ENCODE measurements around the gene AMDHD2.

The AMDHD2 gene

DNA sequence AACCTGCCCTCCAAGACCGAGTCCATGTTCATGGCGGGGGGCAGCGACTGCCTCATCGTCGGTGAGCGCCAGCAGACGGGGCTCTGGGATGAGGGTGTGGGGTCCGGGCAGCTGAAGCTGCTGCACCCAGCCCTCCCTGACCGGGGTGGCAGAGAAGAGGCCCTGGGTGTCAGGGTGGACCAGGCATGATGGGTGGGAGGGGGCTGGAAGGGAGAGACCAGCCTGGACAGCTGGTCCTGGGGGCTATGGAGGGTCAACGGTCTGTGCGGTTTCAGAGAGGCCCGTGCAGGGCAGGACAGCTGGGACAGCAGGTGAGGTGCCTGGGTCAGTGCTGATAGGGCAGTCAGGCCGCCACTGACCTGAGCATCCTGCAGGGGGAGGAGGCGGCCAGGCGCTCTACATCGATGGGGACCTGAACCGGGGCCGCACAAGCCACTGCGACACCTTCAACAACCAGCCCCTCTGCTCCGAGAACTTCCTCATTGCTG lies 19.7 kb upstream of the AMDHD2 start:
- DNase-seq: no peak

DNA sequence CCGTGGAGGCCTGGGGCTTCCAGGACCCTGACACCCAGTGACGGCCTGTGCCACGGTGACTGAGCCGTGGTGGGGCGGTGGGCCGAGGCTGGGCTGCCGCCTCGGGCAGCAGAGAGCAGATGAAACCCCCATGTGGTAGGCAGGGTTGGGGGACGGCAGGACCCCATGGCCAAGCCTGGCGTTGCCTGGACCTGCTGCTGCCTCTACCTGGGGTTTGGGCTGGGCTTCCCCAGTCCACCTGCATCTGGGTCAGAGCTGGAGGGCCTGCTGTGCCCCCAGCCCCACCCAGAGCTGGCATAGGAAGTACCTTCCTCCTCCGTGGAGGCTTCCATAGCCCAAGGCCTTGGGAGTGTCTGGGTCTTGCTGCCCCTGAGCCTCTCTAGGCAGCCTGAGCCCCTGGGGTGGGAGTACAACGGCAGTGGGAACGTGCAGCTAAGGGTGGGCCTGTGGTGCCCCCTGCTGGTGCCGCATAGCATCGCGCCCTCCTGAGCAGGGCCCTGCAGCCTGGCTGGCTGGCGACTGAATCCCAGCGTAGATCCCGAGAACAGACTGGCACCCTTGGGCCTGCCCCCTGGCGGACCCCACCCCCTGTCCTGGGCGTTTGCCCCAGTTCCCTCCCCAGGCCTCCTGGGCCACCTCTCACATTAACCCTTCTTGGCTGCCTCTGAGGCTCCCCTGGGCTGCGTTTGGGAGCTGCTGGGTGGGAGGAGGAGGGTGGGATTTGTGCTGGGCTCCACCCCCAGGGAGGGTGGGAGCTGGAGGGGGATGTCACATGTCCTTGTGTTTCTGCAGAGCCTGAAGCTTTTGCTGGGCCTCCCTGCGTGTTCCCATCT lies 19.0 kb upstream of the AMDHD2 start:
- peak; percentile 89 to 94 (median 94) for DNase-seq

DNA sequence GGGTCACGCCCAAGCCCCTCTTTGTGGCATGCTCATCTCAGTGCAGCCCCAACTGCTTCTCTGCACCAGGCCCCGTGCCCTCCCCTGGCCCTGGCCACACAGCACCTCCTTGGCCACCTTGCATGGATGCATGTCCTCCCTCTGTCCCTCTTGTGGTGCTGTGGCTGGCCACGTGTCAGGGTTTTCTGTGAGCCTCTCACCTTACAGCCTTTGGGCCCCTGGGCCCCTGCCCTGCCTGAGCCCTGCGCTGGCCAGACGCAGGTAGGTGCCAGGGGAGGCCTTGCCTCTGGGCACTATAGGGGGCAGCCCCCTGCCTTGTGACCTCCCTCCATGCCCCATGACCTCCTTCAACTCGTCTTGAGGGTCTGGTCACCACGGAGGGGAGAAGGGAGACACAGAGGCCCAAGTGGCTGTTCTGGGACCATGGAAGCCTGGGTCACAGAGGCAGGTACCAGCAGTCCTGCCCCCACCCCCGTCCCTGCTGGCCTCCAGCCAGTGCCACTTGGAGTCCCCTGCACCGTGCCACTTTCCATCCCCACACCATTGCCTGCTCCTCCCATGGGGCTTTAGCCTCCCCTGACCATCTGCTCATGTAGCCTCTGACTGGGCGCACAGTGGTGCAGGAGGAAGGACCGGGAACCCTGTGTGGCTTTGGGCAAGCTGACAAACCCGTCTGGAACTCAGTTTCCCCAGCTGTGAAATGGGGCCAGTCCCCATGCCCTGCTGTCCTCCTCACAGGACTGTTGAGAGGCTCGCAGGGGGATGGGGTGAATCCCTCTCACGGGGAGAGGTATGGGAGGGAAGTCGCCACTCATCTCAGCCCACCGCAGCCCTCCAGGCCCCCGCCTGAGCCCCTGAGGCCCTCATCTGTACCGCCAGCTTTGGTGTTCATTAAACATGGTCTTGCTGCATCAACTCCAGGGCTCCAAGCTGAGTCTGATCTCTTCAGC lies 17.9 kb upstream of the AMDHD2 start:
- DNase-seq: no peak

DNA sequence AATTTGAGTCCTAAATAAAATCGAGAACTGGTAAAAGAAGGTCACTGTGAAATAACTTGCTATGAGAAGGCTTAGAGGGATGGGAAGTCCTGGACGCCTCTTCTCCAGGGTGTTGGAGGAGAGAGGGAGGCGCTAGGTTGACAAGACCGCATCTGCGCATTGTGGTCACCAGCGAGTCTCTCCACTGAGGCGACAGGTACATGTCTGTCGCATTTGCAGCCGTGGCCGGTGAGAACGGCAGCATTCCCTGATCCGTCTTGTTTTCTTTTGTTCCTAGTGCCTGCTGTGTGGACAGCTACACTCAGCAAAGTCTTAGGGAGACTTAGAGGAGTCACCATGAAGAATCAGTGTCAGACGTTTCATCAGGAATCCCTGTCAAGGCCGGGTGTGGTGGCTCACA lies 14.5 kb upstream of the AMDHD2 start:
- DNase-seq: no peak

DNA sequence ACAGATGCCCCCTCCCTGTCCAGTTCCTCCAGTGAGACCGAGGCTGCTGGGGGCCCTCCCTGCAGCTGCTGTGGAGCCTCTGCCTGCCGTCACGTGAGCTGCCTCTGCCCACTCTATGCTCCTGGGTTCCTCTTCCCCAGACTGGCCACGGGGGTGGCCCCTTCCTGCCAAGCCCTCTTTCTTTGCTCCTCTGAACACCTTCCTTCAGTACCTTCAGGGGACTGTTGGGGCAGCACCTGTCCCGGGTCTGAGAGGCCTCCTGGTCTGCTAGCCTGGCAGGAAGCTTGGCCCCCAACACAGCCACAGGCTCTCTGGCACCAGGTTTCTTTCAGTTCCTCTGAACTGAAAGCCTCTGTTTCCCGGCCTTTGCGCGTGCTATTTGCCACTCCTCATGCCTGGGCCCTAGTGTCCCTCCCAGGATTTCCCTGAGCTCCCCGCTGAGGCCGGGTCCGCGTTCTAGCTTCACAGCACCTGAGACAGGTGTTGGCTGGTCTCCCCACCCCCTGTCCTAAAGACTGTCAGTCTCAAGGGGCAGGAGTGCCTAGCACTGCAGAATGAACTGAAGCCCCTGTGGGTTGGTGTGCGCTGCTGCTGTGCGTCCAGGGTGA lies 13.0 kb upstream of the AMDHD2 start:
- peak; percentile 82 to 92 (median 90) for DNase-seq

DNA sequence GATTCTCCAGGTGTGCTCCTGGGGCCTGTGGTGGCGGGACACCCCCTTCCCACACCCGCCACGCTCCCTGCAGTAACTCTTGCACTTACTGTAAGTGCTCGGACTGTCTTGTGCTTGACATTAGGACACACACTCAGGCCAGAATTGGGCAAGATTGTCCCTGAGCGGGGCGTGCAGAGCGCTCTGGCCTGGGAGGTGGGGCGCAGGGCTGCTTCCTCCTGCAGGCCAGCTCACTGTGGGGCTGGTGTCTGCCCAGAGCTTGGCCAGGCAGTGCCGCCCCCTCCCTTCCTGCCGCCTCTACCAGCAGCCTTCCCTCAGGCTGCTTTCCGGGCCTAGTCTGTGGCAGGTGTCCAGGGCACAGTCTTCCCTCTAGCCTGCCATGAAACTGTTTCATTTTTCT lies 12.5 kb upstream of the AMDHD2 start:
- DNase-seq: peak; percentile 90 to 96 (median 94)

DNA sequence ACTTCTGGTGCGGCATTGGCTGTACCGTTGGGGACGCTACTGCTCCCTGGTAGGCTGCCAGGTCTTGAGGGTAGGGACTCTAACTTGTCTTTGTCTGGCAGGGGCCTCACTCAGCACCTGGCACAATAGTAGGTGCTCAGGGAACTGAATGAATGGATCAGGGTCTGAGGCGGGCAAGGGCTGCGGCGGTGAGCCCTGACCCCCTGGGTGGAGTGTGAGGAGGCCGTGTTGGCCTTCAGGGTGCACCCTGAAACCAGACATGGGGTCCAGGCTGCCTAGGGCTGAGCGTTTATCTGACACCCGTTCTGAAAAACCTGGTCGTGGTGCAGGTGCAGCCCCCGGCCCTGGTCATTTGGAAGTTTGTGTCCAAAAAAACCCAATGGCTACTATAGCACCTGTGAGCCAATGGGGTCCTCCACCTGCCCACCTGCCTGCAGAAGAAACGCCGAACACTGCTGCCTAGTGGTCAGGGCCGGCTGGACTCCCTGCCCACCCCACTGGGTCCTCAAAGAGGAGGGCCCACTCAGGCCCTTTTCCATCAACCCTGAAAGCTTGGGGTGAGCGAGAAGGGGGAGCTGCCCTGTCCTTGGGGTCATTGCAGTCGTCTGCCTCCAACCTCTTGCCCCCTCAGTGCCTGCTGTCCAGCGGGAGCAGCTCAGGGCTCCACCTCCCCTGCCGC lies 11.3 kb upstream of the AMDHD2 start:
- no peak for DNase-seq

DNA sequence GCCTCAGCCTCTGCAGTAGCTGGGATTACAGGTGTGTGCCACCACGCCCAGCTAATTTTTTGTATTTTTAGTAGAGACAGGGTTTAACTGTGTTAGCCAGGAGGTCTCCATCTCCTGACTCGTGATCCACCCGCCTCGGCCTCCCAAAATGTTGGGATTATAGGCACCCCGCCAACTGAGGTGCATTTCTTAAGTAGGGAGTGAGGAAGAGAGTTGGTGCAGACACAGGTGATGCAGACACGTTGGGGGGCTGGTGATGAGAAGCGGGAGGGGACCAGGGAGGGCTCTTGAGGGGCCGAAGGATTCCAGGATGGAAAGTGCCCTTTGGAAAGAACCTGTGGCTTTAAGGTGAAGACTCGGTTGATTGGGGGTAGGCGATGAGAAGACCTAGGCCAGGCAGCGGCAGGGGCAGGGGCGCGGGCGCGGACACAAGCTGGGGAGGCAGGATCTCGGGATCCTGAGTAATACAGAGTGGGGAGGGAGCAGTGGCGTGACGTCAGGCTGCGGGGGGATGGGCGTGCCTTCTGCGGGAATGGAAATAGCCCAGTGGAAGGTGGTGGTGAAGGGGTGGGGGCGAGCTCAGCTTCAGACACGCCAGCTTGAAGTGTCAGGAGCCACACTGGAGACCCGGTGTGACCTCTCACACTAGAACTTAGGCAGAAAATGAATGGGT lies 8.9 kb upstream of the AMDHD2 start:
- peak; percentile 60 to 84 (median 70) for DNase-seq

DNA sequence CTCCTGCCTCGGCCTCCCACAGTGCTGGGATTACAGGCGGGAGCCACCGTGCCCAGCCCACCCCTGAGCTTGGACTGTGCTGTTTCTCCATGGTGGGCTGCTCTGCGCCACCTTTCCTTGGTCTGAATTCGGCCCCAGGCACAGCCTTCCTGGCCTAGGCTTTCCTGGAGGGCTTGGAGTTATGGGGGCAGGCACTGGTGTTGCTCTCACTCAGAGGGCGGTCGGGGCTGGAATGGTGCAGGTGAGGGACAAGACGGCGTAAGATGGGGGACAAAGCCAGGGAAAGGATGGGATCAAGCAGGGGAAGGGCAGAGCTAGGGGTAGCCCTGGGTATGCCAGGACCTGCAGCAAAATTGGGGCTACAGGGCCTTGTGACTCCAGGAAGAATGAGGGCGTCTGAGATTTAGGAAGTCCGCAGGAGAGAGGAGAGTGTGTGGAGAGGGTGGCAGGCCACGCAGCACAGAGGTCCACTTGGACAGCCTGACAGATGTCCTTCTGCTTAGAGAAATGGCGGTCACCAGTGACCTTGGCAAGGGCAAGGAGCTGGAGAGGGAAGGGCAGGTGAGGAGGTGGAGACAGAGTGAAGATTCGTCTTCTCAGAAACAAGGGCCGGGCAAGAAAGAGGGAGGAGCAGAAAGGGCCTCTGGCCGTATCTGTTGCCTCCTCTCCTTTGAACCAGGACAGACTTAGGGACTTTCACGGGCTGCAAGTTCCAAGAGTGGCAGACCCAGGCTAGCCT lies 8.0 kb upstream of the AMDHD2 start:
- DNase-seq: peak in 1 of 4 experiments; percentile 45

DNA sequence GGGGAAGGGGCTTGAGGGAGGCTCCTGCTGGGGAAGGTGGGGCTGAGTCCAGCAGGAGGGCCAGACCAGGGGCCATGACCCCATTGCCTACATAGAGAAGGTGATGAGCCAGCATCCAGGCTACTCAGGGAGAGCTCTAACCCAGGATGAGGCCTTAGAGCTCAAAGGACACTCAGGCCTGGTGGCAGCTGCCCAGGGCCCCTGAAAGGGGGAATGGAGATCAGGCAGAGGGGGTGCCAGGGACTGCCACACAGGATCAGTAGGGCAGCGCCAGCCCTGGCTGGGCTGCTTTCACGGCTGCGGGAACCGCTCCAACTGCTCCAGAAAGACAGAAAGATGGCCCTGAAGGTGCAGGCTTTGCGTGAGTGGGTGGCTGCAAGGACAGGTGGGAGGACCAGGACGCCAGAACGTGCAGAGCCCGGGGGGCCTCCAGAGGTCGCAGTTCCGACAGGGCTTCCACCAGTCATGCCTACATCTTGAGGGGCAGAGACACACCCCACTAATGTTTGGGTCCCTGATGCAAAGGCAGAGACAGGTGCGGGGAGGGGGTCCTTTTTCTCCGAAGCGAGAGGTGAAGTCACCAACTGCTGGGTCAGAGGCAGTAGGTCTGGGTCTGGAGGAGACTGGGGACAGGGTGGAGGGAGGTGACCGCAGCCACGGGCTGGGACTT lies 7.3 kb upstream of the AMDHD2 start:
- DNase-seq: no peak

DNA sequence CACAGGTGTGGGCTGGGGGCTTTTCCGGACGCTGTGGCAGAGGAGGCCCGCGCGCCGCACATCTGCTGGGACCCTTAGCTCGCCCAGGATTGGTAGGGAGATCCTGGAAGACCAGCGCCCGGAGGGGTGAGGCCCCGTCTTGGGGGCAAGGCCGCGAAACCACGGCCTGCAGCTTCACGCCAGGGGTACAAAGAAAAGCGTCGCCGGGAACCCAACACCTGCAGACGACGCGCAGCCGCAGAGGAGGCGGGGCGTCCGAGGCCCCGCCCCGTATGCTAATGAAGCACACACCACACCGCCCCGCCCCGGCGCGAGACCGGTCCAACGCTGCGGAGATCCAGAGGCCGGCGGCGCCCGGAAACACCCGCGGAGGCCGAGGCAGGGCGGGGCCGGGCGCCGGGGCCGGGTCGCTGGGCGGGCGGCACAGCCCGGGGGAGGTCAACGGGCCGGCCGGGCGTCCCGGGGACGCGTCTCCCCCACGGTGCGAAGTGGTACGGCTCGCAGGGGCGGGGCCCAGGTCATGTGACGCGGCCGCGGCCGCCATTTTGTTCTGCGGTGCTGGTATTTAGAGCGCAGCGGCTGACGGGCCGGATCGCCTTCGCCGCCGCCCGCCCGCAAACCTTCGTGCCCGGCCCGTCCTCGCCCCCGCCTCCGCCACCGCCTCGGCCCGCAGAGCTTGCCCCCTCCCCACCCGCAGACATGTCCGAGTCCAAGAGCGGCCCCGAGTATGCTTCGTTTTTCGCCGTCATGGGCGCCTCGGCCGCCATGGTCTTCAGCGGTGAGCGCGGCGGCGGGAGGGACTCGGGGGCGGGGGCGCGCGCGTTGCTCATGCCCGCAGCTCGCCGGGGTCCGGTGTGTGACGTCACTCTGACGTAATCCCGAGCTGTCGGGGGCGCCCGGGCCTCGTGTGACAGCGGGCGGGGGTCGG lies 6.5 kb upstream of the AMDHD2 start, which contains the start of gene ATP6V0C:
TSS of gene ATP6V0C (plus strand) at position 548 of the 928 bp plus-strand sequence. CDS start at position 700, 152 bp downstream.
- DNase-seq: peak; percentile 93 to 99 (median 97)

DNA sequence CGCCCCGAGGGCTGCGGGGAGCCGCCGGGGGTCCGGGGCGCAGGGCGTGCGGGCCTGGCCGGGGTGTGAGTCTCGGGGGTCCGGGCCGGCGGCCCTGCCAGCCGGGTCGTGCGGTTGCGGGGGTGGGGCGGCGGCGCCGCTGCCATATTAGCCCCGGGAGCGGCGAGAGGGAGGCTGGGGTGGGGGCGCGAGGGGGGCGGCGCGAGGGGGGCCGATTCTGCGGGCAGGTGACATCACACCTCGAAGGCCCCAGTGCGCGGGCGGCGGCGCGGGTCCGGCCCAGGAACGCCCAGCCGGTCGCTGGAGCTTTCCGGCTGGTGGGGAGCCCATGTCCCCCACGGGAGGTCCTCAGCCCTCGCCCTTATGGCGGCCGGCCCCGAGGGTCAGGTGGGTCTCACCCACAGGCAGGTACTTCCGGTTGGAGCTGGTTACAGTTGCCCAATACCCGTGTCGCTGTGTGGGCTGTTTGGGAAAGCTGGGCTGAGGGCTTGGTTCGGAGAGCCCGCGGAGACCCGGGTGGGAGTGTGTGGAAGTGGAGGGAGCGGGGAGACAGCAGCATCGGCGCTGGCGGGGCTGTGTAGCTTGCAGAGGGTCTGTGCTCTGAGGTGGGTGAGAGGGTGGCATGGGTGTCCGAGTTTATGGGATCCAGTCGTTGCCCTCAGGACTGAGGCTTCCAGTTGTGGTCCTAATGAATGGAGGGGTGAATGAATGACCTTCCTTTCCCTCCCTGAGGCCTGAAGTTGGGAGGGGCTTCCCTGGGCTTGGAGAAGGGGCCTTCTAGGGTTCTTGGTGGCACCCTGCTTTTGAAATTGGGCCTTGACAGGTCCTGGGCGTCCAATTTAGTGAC lies 5.6 kb upstream of the AMDHD2 start:
- DNase-seq: peak; percentile 56 to 77 (median 64)

DNA sequence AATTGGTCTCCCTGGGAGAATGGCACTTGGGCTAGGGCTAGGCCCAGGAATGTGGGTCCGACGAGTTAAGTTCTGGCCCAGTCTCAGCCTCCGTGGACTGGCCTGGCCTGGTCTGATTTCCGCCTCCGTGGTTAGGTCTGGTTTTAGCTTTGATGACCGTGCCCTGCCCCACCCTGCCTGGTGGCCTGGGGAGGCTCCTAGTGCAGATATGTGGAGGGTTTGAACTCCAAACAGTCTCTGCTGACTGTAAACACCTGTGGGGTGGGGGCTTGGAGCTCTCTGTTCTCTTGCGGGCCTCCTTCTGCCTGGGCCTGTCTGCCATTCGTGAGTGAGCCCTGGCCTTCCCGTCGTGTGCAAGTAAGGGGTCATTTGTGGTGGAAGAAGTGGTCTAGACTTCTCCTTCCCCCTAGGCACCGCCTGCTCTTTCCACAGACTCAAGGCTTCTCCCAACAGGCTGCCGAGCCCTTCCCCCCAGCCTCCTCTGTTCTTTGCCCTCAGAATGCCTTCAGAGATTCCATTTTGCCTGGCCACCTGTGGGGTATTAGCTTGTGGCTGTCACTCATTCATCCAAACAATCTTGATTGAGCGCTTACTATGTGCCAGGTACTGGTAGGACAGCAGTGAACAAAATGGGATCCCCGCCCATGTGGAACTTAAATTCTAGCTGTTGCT lies 4.9 kb upstream of the AMDHD2 start:
- DNase-seq: peak; percentile 66 to 84 (median 80)

DNA sequence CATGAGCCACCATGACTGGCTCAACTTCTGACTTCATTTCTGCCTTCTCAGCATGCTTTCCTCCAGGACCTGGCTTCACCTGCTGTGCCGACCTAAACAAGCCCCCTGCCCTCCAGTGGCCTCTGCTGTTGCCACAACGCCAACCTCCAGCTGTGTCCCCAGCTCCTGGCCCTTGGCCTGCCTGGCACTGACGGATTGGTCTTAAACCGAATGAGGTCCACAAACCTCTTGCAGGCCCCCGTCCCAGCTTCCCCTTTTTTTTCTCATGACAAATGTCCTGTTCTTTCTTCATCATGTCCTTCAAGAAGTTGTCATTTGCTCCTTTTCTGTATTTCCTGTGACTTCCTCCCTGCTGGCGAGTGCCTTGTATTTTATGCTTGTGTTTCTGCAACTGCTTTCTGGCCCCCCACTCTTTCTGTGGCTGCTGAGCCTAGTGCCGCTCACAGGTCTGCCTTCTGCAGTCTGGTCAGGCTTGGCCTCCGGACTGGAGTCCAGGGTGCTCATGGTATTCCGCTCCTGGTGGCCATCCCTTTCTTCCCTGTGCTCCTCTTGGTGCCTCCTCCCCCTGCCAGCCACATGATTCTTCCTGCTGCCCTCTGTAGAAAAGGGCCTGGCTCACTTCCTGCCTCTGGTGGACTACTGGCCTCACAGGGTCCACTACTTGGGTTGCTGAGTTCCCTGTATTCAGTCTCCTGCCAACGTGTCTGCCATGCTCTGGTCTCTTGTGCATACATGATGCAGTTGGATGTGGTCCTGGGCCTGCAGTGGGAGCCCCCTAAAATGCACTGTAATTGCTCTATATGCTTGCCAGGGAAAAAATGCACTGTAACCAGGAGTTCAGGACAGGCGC lies 3.6 kb upstream of the AMDHD2 start:
- peak; percentile 78 to 87 (median 84) for DNase-seq

DNA sequence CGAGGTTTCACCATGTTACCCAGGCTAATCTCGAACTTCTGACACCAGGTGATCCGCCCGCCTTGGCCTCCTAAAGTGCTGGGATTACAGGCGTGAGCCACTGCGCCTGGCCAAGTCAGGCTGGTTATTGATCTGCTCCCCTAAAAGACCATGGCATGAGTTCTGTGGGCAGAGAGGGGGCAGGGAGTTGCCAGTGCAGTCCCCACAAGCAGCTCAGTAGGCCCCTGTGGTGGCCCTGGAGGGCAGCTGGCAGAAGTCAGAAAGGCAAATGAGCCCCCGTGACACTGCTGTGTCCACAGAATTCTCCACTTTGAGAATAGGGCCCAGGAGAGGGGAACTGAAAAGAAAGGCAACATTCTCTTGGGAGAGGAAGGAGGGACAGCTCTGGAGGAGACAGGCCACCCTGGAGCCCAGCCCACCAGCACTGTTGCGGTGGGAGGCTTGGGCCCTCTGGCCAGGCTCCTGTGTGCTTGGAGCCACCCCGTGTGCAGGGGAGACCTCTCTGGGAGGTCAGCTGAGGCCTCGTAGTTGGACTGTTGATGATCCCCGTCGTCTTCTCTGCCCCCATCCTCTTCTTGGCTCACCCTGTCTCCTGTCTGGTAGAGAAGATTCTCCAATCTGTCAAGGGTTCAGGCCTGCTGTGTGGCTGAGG lies 2.1 kb upstream of the AMDHD2 start:
- DNase-seq: peak in 1 of 4 experiments; percentile 33
